ENCODE data around the gene NDUFS6. TPM values are rescaled to one million over a fixed set of nuclear protein-coding genes. Genes with fewer than 3 reads are reported as not detected.

Gene NDUFS6
- total RNA-seq, 1 donor from 2014 or later = 26.4 TPM

GRCh38 chr5:1796371-1797102 is 4.7 kb upstream of the NDUFS6 start:
- DNase-seq (ENCODE audit: low spot score) = peak; percentile 79

- DNase-seq (ENCODE audit: low spot score) = peak; percentile 47
Measured at GRCh38 chr5:1797103-1797800, 4.0 kb upstream of the NDUFS6 start.

GRCh38 chr5:1797855-1798254 is 3.4 kb upstream of the NDUFS6 start:
- peak; percentile 55 for DNase-seq (ENCODE audit: low spot score)

GRCh38 chr5:1798589-1798988 is 2.6 kb upstream of the NDUFS6 start:
- DNase-seq (ENCODE audit: low spot score) = peak; percentile 64

- DNase-seq (ENCODE audit: low spot score) = no peak
Measured at GRCh38 chr5:1799110-1799601, 2.1 kb upstream of the NDUFS6 start.

- peak; percentile 95 for DNase-seq (ENCODE audit: low spot score)
Measured at GRCh38 chr5:1799602-1800471, 1.4 kb upstream of the NDUFS6 start, which contains the start of gene MRPL36. MRPL36 (minus strand) TSS chr5:1799837; CDS start chr5:1798935, 902 bp downstream.

GRCh38 chr5:1800472-1801221 is 560 bp upstream of the NDUFS6 start:
- peak; percentile 67 for DNase-seq (ENCODE audit: low spot score)

- DNase-seq (ENCODE audit: low spot score) = no peak
Measured at GRCh38 chr5:1801967-1802295, 724 bp downstream of the NDUFS6 start.

- DNase-seq (ENCODE audit: low spot score) = no peak
Measured at GRCh38 chr5:1803192-1803591, 2.0 kb downstream of the NDUFS6 start.

- DNase-seq (ENCODE audit: low spot score) = peak; percentile 72
Measured at GRCh38 chr5:1804001-1804690, 2.9 kb downstream of the NDUFS6 start.

GRCh38 chr5:1805326-1805725 is 4.1 kb downstream of the NDUFS6 start:
- peak; percentile 71 for DNase-seq (ENCODE audit: low spot score)

- DNase-seq (ENCODE audit: low spot score) = peak; percentile 35
Measured at GRCh38 chr5:1805736-1806135, 4.5 kb downstream of the NDUFS6 start.

GRCh38 chr5:1806199-1806598 is 5.0 kb downstream of the NDUFS6 start:
- peak; percentile 74 for DNase-seq (ENCODE audit: low spot score)

GRCh38 chr5:1806974-1807373 is 5.8 kb downstream of the NDUFS6 start:
- peak; percentile 33 for DNase-seq (ENCODE audit: low spot score)

- peak; percentile 83 for DNase-seq (ENCODE audit: low spot score)
Measured at GRCh38 chr5:1807451-1808185, 6.4 kb downstream of the NDUFS6 start.

GRCh38 chr5:1808439-1808838 is 7.2 kb downstream of the NDUFS6 start:
- DNase-seq (ENCODE audit: low spot score) = no peak

GRCh38 chr5:1809416-1810035 is 8.3 kb downstream of the NDUFS6 start:
- DNase-seq (ENCODE audit: low spot score) = peak; percentile 74

- peak; percentile 60 for DNase-seq (ENCODE audit: low spot score)
Measured at GRCh38 chr5:1810581-1811101, 9.4 kb downstream of the NDUFS6 start.
